CD4-positive, alpha-beta T cell treated with Interleukin-15 for 1 hour (primary cell): ENCODE data around the gene NTS.

ENCODE experiments used
- DNase-seq: peaks from one replicate; pipeline ENCODE4 v3.0.0-alpha.2; 2020

Gene NTS, protein sequence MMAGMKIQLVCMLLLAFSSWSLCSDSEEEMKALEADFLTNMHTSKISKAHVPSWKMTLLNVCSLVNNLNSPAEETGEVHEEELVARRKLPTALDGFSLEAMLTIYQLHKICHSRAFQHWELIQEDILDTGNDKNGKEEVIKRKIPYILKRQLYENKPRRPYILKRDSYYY

DNA sequence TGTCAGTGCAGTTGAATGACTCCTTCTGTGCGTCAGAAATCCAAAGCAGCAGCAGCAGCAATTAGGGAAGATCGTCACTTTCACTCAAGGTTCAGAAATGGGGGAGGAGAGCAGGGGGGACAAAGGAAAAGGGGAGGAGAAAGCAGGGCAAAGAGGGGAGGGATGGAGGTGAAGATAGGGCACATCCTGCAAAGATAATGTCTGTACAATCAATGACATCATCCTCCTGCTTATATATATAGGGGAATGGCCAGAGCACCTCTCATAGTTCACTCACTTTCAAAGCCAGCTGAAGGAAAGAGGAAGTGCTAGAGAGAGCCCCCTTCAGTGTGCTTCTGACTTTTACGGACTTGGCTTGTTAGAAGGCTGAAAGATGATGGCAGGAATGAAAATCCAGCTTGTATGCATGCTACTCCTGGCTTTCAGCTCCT lies at the start of gene NTS:
TSS of gene NTS (plus strand) at position 265 of the 431 bp plus-strand sequence. CDS start at position 374, 109 bp downstream.
- DNase-seq = no peak

GRCh38 chr12:85825746-85826145 lies 48.3 kb upstream of the NTS start:
- no peak for DNase-seq

GRCh38 chr12:85828576-85828975 lies 45.5 kb upstream of the NTS start:
- DNase-seq = no peak

- no peak for DNase-seq
Measured at GRCh38 chr12:85829391-85829790, 44.7 kb upstream of the NTS start.

DNA sequence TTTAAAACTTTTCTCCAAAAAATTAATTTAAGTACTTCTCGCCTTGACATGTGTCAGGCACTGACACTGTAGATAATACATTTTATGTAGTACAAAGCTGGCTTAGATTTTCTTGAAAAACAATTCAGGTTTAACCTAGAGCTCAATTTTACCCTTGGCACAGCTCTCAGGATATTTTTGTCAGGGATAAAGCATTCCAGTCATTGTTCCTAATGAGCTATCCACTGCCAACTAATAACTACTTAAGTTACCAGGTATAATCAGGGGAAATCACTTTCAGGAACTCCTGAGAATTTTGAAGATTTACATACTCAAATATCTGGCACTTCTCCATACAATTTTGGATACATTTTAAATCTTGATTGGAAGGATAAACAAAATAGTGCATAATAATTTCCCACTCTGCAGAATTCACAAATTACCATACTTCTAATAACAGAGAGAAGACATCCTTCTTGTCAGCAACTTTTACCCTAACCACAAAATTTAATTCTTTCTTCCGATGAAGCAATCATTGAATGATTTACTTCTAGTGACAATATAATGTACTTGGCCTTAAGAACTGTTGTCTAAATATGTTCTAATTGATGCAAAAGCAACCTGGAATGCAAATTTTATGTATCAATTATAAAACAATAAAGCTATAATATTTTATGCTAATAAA lies 42.6 kb upstream of the NTS start:
- no peak for DNase-seq

DNA sequence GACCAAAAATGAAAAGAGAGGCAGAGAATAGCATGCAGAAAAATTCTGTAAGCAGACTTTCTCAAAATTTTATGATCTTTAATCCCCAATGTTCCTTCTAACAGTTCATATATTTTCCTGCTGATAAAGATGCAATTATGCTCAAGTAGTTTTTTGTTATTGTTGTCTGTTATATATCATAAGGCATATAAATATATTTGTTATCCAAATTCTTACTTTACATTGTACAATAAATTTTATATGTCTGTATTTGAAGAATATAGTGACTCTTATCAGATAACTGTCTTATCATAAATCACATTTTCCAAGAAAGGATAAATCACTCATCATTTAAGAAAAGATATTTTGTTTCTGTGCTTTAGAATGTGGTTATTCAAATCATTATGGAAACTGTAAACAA lies 40.5 kb upstream of the NTS start:
- no peak for DNase-seq

DNA sequence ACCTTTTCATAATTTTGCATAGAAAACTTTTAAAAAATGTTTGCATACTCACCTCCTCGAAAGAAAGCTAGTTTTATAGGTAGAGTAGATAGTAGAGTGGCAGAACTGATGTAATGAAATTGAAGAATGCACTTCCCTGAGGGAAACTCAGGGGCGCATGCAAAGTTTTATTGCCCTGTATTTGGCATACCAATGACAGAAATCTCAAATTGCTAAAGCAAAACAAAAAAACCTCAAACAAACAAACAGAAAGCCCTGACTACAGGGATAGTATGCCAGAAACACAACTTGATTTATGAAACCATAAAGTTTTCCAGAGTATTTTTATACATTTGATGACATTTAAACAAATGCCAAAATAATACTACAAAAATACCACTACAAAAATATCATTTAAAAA lies 39.7 kb upstream of the NTS start:
- no peak for DNase-seq

DNA sequence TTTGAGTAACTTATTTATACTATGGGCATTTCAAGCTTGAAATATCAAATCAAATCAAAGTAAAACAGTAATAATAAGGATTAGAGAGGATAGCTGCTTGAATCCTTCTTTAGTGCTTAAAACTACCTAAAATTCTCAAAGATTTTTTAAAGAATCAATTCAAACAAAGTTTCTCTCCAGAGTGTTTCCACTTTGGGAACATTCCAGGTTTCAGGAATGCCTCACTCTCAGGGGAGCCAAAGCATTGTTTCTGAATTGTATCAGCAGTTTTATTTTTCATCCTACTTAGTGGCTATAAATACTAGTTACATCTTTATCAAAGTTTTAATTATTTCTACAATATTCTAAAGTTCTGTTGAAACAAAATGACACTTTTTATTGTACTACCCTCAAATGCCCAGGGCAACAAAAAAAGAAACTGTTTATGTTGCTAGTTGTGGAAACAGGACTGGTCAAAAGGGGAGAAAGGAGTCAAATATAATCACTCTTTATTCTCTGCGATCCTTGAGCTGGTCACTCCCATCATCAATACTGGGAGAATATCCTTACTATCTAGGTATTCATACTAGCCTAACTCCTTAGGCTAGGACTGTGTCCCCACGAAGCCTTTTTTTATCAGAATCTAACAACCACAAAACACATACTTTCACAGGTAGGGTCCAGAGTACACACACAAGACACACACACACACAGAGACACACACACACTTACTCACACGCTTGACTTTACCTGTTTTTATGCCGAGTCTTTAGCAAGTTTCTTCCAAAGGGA lies 38.5 kb upstream of the NTS start:
- DNase-seq = no peak

- DNase-seq = no peak
Measured at GRCh38 chr12:85836197-85837090, 37.7 kb upstream of the NTS start, which contains the start of gene RASSF9. Gene RASSF9 (minus strand): TSS chr12:85836409. CDS start chr12:85836201, 208 bp downstream.

DNA sequence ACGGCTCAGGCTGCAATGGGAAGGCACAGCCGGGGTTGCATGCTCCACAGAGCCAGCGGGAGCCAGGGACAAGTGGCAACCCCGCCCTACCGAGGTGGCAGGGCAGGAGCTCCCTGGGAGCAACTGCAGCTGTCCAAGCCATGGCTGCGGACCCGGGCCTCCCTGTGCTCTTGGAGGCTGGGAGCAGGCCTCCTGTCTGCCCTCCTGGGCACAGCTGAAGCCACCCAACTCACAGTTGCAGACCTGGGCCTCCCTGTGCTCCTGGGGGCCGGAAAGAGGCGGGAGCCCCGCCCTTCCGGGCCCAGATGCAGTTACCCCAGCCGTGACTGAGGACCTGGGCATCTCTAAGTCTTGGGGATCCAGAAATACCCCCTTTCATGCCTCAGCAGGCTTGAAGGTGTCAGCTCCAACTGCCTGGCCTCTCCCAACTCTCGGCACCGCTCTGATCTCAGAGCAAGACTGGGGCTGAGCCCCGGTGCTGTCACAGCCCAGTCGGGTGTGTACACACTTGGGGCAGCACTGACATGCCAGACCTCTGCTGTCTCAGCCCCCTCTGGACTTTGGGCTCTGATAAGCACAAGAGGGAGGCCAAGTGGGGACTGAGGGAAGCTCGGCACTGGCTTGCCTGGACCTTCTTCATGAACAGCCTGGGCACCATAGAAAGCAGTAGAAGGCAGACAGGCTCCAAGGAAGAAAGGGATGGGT lies 30.3 kb upstream of the NTS start:
- no peak for DNase-seq

DNA sequence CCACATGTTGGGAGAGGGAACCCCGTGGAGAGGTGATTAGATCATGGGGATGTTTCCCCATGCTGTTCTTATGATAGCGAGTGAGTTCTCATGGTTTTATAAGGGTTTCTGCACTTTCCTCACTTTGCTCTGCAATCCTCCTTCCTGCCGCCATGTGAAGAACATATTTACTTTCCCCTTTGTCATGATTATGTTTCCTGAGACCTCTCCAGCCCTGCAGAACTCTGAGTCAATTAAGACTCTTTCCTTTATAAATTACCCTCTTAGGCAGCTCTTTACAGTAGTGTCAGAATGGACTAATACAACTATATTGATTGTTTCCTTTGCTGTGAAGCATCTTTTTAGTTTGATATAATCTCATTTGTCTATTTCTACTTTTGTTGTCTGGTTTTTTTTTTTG lies 24.8 kb upstream of the NTS start:
- no peak for DNase-seq

DNA sequence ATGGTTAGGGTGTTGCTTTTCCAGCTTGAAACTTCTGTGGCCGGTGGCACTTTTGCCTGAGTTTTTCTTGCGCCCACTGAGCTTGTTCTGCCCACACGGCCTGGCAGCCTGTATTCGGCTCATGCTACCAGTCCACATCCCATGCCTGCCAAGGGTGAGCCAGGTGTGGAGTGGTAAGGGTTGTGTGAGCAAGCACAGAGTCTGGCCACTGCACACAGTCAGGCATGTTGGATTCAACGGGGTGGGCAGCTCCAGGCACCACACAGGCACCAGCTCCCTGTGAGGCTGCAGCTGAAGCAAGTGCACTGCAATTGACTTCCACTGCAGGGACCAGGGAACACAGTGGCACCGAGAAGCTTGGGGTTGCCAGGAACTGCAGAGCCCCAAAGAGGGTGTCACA lies 18.8 kb upstream of the NTS start:
- DNase-seq = no peak

DNA sequence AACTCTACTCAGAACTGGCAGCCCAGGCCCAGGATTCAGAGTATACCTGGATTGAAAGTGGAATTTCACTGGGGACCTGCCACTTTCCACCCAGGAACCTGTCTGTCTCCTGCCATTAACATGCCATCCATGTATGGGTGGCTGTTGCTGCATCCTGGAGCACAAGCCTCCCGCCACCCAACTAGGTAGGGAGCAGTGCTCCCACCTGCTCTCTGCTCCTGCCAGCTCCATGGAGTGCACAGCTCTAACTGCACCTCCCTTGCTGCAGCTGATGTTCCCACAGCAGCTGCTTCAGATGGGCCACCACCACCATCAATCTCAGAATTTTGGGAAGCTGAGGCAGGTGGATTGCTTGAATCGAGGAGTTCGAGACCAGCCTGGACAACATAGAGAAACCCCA lies 17.1 kb upstream of the NTS start:
- DNase-seq = no peak

DNA sequence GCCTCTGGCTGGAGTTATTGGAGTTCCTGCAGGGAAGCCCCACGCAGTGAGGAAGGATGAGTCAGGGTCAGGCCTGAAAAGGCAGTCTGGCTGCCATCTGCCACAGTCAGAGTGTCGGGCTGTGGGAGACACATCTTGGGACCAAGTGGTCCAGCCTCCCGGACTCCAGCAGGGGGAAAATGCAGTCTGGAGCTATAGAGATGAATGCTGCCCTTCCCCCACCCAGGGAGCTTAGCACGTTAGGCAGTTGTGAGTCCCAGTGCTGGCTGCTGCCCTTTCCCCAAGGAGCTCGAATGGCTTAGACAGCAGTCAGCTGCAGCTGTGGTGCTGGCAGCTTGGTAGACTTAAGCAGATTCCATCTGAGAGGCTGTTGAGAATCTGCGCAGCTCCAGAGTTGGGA lies 8.2 kb upstream of the NTS start:
- DNase-seq = no peak

GRCh38 chr12:85866986-85867776 lies 6.9 kb upstream of the NTS start:
- DNase-seq = no peak

- no peak for DNase-seq
Measured at GRCh38 chr12:85872497-85873091, 1.5 kb upstream of the NTS start.

DNA sequence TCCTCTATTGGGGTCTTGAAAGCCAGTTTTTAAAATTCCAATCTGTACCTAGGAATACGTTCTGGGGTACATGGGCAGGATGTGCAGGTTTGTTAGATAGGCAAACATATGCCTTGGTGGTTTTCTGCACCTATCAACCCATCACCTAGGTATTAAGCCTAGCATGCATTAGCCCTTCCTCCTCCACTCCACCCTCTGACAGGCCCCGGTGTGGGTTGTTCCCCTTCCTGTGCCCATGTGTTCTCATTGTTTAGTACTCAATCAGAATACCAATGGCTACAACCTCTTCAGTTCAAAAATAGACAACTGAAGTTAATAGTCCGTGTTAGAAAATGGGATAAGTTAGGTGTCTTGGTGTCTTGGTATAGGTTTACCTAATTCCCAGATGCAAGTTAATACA lies 3.4 kb downstream of the NTS start:
- no peak for DNase-seq

GRCh38 chr12:85883763-85884162 lies 9.7 kb downstream of the NTS start:
- no peak for DNase-seq

GRCh38 chr12:85894653-85895052 lies 20.6 kb downstream of the NTS start:
- no peak for DNase-seq

- DNase-seq = no peak
Measured at GRCh38 chr12:85920324-85920947, 46.3 kb downstream of the NTS start.
